ENCODE results near the gene IFRD1. TPM values are rescaled to one million over a fixed set of nuclear protein-coding genes. Genes with fewer than 3 reads are reported as not detected.

IFRD1 gene
- total and polyA plus RNA-seq, 2 donors (not counting 3 experiments of a cell fraction or from before 2014, with no cell fraction given): 16.8 to 43.3 TPM

DNA sequence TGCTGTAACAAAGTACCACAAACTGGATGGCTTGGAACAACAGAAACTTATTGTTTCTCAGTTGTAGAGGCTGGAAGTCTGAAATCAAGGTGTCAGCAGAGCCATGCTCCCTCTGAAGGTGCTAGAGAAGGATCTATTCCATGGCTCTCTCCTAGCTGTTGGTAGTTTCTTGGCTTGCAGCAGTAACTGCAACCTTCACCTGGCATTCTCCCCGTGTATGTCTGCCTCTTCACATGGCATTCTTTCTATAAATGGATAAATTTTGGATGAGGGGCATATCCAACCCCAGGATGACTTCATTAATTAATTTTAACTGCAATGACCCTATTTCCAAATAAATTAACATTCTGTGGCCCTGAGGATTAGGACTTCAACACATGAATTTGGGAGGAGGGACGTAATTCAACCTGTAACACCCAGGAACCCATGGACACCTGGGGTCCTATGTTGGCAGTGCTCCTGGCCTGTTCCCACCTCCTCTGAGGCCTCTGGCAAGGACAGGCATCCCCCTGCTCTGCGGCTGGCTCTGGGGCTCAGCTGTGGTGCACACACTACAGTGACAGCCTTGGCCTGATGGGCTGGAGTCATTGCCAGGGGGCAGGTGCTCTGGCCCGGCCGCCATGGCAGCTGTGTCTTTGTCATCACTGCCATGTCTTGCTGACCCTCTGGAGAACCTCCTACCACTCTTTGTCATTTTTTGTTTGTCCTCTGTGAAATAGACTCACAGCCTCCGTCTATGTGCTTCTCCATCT is 61.4 kb downstream of the IFRD1 start:
- no TSS peak for BruUV-seq (replicated peaks)

More for the DNA sequence above, 61.4 kb downstream of the IFRD1 start:
- Histone ChIP-seq H3K9me1 (replicated peaks; ENCODE audit: control insufficient read depth, extremely low read depth, insufficient read depth, low read length) (no peaks in the 10 kb centered on the region), H3K4me2 (ENCODE audit: insufficient read depth, low read length) (no peak overlapping the region), H3K9me3 (replicated peaks; ENCODE audit: control insufficient read depth, insufficient read depth, low read length) (no peaks in the 10 kb centered on the region), H2AFZ (ENCODE audit: low read depth, low read length) (no peak overlapping the region), H3K27me3 (ENCODE audit: control insufficient read depth in 2 of 2, insufficient read depth in 2 of 2, low read length in 2 of 2) (peaks cover 9 to 18% of the 10 kb centered on the region in 2 experiments), H4K20me1 (replicated peaks; ENCODE audit: control insufficient read depth, extremely low read depth, insufficient read depth, low read length) (no peaks in the 10 kb centered on the region), H3K36me3 (ENCODE audit: control insufficient read depth in 2 of 2, extremely low read depth in 1 of 2, insufficient read depth in 2 of 2, low read length in 2 of 2) (no peaks in the 10 kb centered on the region), H3K27ac (ENCODE audit: insufficient read depth, low read depth, low read length) (no peak overlapping the region), H3K4me3 (replicated peaks in 1 of 3; ENCODE audit: insufficient read depth in 1 of 3, low read depth in 1 of 3, low read length in 3 of 3) (no peak overlapping the region), H3K9ac (replicated peaks; ENCODE audit: extremely low read depth, insufficient read depth, low read length) (no peak overlapping the region), H3K79me2 (ENCODE audit: control insufficient read depth, insufficient read depth, low read length) (no peaks in the 10 kb centered on the region), H3K4me1 (ENCODE audit: control insufficient read depth, extremely low read depth, insufficient read depth, low read length) (no peaks in the 10 kb centered on the region)
- dilution Hi-C loops (cut with MboI; ENCODE audit: extremely low pct_ligation_motif_present, low sequenced_read_pairs): no loop called here
- no peak for FAIRE-seq
- CTCF ChIA-PET: no interaction called here
- no peak for DNase-seq (ENCODE audit: low read depth, low spot score)
- intact Hi-C loops (cut with micrococcal nuclease): no loop called here
- POLR2A ChIA-PET: no interaction called here
- TF ChIP-seq POLR2AphosphoS5 (IDR thresholded peaks at IDR 0.05; ENCODE audit: insufficient read depth, low read depth, low read length) (no peak), JUN (IDR thresholded peaks at IDR 0.05; ENCODE audit: borderline replicate concordance, insufficient read depth, insufficient read length, low read depth) (no peak), FOS (IDR thresholded peaks at IDR 0.05; ENCODE audit: borderline replicate concordance, insufficient read depth, low read length) (no peak), POLR2A (IDR thresholded peaks at IDR 0.05; ENCODE audit: low read depth, low read length) (no peak), EZH2 (IDR thresholded peaks at IDR 0.05; ENCODE audit: borderline replicate concordance, low read depth, low read length, severe bottlenecking) (no peak), MYC (IDR thresholded peaks at IDR 0.05; ENCODE audit: low read depth, low read length) (no peak), GATA2 (IDR thresholded peaks at IDR 0.05; ENCODE audit: insufficient read depth, insufficient read length, low read depth, low read length) (no peak)
- TF ChIP-seq, protein P1, sequence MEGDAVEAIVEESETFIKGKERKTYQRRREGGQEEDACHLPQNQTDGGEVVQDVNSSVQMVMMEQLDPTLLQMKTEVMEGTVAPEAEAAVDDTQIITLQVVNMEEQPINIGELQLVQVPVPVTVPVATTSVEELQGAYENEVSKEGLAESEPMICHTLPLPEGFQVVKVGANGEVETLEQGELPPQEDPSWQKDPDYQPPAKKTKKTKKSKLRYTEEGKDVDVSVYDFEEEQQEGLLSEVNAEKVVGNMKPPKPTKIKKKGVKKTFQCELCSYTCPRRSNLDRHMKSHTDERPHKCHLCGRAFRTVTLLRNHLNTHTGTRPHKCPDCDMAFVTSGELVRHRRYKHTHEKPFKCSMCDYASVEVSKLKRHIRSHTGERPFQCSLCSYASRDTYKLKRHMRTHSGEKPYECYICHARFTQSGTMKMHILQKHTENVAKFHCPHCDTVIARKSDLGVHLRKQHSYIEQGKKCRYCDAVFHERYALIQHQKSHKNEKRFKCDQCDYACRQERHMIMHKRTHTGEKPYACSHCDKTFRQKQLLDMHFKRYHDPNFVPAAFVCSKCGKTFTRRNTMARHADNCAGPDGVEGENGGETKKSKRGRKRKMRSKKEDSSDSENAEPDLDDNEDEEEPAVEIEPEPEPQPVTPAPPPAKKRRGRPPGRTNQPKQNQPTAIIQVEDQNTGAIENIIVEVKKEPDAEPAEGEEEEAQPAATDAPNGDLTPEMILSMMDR (IDR thresholded peaks at IDR 0.05; ENCODE audit: extremely low read depth in 1 of 2, insufficient read depth in 1 of 2, low read depth in 1 of 2, low read length in 2 of 2): no peak
- TF ChIP-seq, protein P2, sequence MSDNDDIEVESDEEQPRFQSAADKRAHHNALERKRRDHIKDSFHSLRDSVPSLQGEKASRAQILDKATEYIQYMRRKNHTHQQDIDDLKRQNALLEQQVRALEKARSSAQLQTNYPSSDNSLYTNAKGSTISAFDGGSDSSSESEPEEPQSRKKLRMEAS (IDR thresholded peaks at IDR 0.05; ENCODE audit: insufficient read depth, insufficient read length): no peak
